Adrenal gland (tissue), 12 donors: ENCODE data around the gene WDR35. TPM values are rescaled to one million over a fixed set of nuclear protein-coding genes. Genes with fewer than 3 reads are reported as not detected.

ENCODE experiments used
- DNase-seq, 7 donors: peaks; one replicate each; pipeline ENCODE4 v3.0.0-alpha.2; 2019 to 2020
- H3K27ac ChIP-seq, 5 donors: fragments of 200-600 bp; sonication (generic) in 4 of 5; 1 replicate in 3 of 5; 2 replicates in 2 of 5; pipeline versions ENCODE4 v1.5.1 to v1.8.0; 2016 to 2020; ENCODE audit warnings: mild to moderate bottlenecking in 1 of 5
- H3K27me3 ChIP-seq: fragments of 200-600 bp; 2 replicates; pipeline ENCODE4 v1.8.0; 2021
- H3K36me3 ChIP-seq, 2 donors: fragments of 200-600 bp; replicated peaks in 1 of 2; 1 replicate in 1 of 2; 2 replicates in 1 of 2; pipeline versions ENCODE4 v1.5.1 to v1.8.0; 2018 to 2022
- H3K4me1 ChIP-seq, 2 donors: fragments of 200-600 bp; replicated peaks in 1 of 2; 1 replicate in 1 of 2; 2 replicates in 1 of 2; pipeline versions ENCODE4 v1.5.1 to v1.8.0; 2018 to 2021
- H3K4me3 ChIP-seq, 4 donors: fragments of 200-600 bp; sonication (generic) in 3 of 4; one replicate each; pipeline ENCODE4 v1.5.1; 2016 to 2018
- H3K9me3 ChIP-seq, 3 donors: fragments of 200-600 bp; sonication (generic) in 1 of 3; replicated peaks in 1 of 3; 1 replicate in 2 of 3; 2 replicates in 1 of 3; pipeline versions ENCODE4 v1.5.1 to v1.8.0; 2016 to 2021
- POLR2A ChIP-seq, 2 donors: fragments of 450-650 bp; IDR thresholded peaks; one replicate each; pipeline ENCODE4 v1.6.1; 2017; ENCODE audit warnings: antibody characterized with exemption in 2 of 2, mild to moderate bottlenecking in 2 of 2, moderate library complexity in 1 of 2
- WGBS, 4 donors: extraction: QIAGEN DNeasy Blood & Tissue Kit in 2 of 4; methylation state at CpG; one replicate each; pipeline versions ENCODE4 v1.1.5 to v1.1.7; 2013 to 2017; 5-methylcytosine and 5-hydroxymethylcytosine counted together
- intact Hi-C, 2 donors: fragments of 100-400 bp; cut with DNase I; formaldehyde crosslinking; loops; one replicate each; pipeline versions ENCODE4 v1.14.1 to v1.15.0; 2022 to 2023
- polyA plus RNA-seq, 3 donors: library from polyadenylated mRNA; stranded (reverse); fragments of 200-250 nt in 2 of 3; fragments of 350-450 nt in 1 of 3; fragmentation: Illumina TruSeq in 1 of 3; extraction: RNeasy Lipid Tissue Mini Kit (QIAGEN cat#74804) in 1 of 3; gene quantifications; one replicate each; pipeline ENCODE4 v1.2.3, GENCODE V29; 2013 to 2014
- total RNA-seq, 9 donors: library from RNA; depleted of rRNA in 4 of 9; stranded (reverse); fragments of >200 nt in 4 of 9; fragments of 120-200 nt in 1 of 9; fragmentation: NEBNext Ultra II Directional in 1 of 9; extraction: Animal tissue kit (Norgen Biotek cat#: 25700) in 1 of 9; gene quantifications; one replicate each; pipeline versions ENCODE4 v1.1.0 to v1.2.4, GENCODE V29; 2013 to 2023
- TF ChIP-seq, protein P1 (sequence below), 6 experiments: fragments of 450-650 bp in 4 of 6; fragments of 200-600 bp in 2 of 6; sonication (generic) in 1 of 6; IDR thresholded peaks; 1 replicate in 5 of 6; 2 replicates in 1 of 6; pipeline versions ENCODE4 v1.5.1 to v1.8.0; 2016 to 2021; ENCODE audit warnings: antibody characterized with exemption in 6 of 6, mild to moderate bottlenecking in 2 of 6, moderate library complexity in 1 of 6
- donor health status: healthy with polysubstance abuse.
- donor health status: Bipolar disorder and iron deficiency.
- donor health status: DM: yes; HTN: yes; CAD: no.
- donor health status: DM: no; HTN: no; CAD: no.
- donor health status: DM: no; HTN: no; CAD: no.
- donor health status: DM: yes; HTN: yes; CAD: no.

WDR35 gene
- total and polyA plus RNA-seq, 12 donors, result 3.7 to 14.4 (median 9.9) TPM

DNA sequence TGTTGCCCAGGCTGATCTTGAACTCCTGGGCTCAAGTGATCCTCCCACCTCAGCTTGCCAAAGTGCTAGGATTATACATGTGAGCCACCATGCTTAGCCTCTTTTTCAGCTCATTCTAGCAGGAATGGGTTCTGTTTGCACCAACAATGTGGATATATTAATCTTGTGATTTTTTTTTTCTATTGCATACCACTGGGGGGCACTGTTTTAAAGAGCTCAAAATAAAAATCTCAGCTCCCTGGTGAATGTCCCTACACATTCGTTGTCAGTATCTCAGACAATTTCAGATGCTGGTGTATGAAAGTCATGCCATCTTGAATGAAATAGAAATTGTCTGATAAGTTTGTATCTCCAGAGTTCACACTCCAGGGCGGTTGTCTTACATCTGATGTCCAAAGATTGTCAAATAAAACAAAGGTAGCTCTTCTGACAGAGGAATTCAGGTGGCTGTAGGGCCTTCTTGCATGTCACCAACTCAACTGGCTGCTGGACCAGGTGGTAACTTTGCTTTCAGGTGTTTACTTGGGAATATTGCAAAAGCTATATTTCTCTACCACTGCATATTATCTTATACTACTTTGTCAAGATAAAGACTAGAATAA is 25.7 kb upstream of the WDR35 start:
- DNase-seq, result peak in 1 of 7 donors; percentile 25
- 6 to 17% (median 8%) methylated on average over 2 of the region's 2 CpGs for WGBS, 4 donors

DNA sequence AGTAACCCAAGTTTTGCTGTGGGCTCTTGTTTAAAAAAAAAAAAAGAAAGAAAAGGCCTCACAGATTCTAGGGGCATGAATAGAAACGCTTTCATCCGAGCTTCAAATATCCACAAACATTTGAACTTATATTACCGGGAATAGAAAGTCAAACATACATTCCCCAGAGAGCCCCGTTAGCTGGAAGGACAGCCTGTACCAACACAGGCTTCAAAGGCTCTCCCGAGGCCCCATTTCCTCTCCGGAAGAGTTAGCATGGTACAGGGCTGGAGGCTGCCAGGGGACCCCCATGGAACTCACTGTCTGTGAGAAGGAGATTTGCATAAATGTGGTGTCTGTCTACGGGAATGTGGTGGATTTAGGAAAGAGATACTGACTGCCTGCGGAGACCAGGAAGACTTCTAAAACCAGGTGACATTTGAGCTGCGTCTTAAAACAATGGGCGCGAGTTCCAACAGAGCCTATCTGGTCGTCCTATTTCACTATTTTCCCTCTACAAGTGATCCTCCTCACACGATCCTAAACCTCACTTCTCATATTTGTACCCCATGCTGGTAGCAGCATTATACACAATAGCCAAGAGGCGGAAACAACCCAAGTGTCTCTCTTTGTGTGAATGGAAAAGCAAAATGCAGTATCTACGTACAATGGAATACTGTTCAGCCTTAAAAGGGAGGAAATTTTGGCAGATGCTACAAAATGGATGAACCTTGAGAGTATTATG is 23.4 kb upstream of the WDR35 start:
- intact Hi-C loops, result no loop called here

More for the DNA sequence above, 25.7 kb upstream of the WDR35 start:
- intact Hi-C loops, result loop anchor here (2.0 to 5.0 kb wide), 3 partner anchors 37 to 77 kb away; partner anchors contain the start of gene LAPTM4A (in 1 of the 2)
- Histone ChIP-seq H3K27me3 (no peaks in the 10 kb centered on the region), H3K9me3 (no peaks in the 10 kb centered on the region), H3K27ac (no peak overlapping the region), H3K4me3 (no peak overlapping the region), H3K36me3 (no peaks in the 10 kb centered on the region), H3K4me1 (peaks cover 0 to 12% of the 10 kb centered on the region in 2 donors)
- TF ChIP-seq, protein P1, sequence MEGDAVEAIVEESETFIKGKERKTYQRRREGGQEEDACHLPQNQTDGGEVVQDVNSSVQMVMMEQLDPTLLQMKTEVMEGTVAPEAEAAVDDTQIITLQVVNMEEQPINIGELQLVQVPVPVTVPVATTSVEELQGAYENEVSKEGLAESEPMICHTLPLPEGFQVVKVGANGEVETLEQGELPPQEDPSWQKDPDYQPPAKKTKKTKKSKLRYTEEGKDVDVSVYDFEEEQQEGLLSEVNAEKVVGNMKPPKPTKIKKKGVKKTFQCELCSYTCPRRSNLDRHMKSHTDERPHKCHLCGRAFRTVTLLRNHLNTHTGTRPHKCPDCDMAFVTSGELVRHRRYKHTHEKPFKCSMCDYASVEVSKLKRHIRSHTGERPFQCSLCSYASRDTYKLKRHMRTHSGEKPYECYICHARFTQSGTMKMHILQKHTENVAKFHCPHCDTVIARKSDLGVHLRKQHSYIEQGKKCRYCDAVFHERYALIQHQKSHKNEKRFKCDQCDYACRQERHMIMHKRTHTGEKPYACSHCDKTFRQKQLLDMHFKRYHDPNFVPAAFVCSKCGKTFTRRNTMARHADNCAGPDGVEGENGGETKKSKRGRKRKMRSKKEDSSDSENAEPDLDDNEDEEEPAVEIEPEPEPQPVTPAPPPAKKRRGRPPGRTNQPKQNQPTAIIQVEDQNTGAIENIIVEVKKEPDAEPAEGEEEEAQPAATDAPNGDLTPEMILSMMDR (IDR thresholded peaks at IDR 0.05), result peak; percentile 54 to 81 (median 67)
- no peak for TF ChIP-seq POLR2A (IDR thresholded peaks at IDR 0.05)

DNA sequence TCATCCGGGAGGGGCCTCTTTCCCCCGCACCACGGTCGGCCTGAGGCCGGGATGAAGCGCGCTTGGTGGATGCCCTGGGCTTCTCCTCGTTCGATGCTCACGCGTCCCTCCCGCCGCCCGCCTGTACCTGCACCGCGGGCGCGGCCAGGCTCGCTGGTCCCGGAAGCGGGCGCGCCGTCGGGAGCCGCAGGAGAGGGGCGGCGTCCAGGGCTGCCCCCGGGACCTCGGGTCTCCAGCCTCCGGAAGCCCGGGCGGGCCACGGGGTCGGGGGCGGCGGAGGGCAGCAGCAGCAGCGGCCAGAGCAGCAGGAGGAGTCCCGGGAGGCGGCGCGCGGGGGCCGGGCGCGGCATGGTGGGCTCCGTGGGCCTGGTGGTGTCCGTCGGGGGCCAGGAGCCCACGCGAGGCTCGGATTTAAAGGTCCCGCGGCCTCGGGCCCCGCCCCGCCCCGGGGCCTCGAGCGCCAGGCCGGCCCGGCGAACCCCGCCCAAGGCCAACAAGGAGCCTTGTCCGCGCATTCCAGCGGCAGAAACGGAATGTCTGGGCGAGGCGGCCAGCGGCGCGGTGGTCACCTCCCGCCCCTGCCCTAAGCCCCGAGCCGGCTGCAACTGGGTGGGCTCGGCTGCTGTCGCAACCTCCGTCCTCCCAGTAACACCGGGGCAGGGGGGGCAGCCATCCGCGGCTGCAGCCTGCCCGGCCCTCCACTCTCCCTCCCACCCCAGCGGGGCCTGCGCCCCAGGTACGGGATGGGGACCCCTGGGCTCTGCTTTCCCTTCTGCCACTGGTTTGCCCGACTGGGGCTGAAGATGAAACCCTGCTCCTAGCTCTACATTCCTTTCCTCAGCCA is 22.6 kb upstream of the WDR35 start, which contains the start of gene MATN3:
Gene MATN3, minus strand, starts transcription at position 387 of the 844 bp plus-strand sequence. Its CDS starts 37 bp downstream, at position 350.
- peak within 1 kb of the TSS in 1 of 5 donors; percentile 47 for H3K27ac ChIP-seq
- H3K36me3 ChIP-seq, result no peaks in the 10 kb centered on the region
- no peaks in the 10 kb centered on the region for H3K9me3 ChIP-seq
- 2 to 6% (median 3%) methylated on average over 4 to 87 of the region's 87 CpGs for WGBS, 4 donors
- H3K27me3 ChIP-seq, result no peaks in the 10 kb centered on the region
- TF ChIP-seq, protein P1 (IDR thresholded peaks at IDR 0.05), result no peak
- no peak for TF ChIP-seq POLR2A (IDR thresholded peaks at IDR 0.05)
- intact Hi-C loops, result no loop called here
- DNase-seq, result peak in 6 of 7 donors; percentile 31 to 59 (median 38)
- peaks cover 0 to 12% of the 10 kb centered on the region in 2 donors for H3K4me1 ChIP-seq
- peak within 1 kb of the TSS in 2 of 4 donors; percentile 39 to 83 for H3K4me3 ChIP-seq

More for the DNA sequence above, 23.4 kb upstream of the WDR35 start:
- no peaks in the 10 kb centered on the region for H3K27me3 ChIP-seq
- H3K4me3 ChIP-seq, result peak overlapping the region in 2 of 4 donors; percentile 39 to 83
- DNase-seq, result no peak
- TF ChIP-seq, protein P1 (IDR thresholded peaks at IDR 0.05), result no peak
- TF ChIP-seq POLR2A (IDR thresholded peaks at IDR 0.05), result no peak
- H3K36me3 ChIP-seq, result no peaks in the 10 kb centered on the region
- 60 to 67% (median 63%) methylated on average over 15 of the region's 15 CpGs for WGBS, 4 donors
- peak overlapping the region in 1 of 5 donors; percentile 17 for H3K27ac ChIP-seq
- H3K4me1 ChIP-seq, result peaks cover 0 to 12% of the 10 kb centered on the region in 2 donors
- H3K9me3 ChIP-seq, result no peaks in the 10 kb centered on the region

DNA sequence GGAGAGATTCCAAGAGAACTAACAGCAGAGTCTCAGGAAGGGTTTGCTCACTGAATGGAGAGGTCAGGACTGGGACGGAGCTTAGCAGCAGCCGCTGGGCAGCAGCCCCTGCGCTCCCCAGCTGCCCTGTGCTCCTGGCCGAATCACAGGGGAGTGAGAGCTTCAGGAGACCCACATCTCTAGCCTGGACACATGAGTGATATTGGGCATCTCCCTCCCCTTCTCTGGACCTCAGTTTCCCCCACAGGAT is 22.1 kb upstream of the WDR35 start:
- Histone ChIP-seq H3K9me3 (no peaks in the 10 kb centered on the region), H3K27me3 (no peaks in the 10 kb centered on the region), H3K27ac (no peak overlapping the region), H3K4me3 (peak overlapping the region in 2 of 4 donors; percentile 39 to 83), H3K36me3 (no peaks in the 10 kb centered on the region), H3K4me1 (peaks cover 0 to 12% of the 10 kb centered on the region in 2 donors)
- DNase-seq, result no peak
- TF ChIP-seq, protein P1 (IDR thresholded peaks at IDR 0.05), result no peak
- no peak for TF ChIP-seq POLR2A (IDR thresholded peaks at IDR 0.05)
- intact Hi-C loops, result no loop called here
- WGBS, 4 donors, result 32 to 77% (median 47%) methylated on average over 3 to 4 of the region's 4 CpGs
